ENCODE measurements around the gene CDK9.

CDK9 gene

DNA sequence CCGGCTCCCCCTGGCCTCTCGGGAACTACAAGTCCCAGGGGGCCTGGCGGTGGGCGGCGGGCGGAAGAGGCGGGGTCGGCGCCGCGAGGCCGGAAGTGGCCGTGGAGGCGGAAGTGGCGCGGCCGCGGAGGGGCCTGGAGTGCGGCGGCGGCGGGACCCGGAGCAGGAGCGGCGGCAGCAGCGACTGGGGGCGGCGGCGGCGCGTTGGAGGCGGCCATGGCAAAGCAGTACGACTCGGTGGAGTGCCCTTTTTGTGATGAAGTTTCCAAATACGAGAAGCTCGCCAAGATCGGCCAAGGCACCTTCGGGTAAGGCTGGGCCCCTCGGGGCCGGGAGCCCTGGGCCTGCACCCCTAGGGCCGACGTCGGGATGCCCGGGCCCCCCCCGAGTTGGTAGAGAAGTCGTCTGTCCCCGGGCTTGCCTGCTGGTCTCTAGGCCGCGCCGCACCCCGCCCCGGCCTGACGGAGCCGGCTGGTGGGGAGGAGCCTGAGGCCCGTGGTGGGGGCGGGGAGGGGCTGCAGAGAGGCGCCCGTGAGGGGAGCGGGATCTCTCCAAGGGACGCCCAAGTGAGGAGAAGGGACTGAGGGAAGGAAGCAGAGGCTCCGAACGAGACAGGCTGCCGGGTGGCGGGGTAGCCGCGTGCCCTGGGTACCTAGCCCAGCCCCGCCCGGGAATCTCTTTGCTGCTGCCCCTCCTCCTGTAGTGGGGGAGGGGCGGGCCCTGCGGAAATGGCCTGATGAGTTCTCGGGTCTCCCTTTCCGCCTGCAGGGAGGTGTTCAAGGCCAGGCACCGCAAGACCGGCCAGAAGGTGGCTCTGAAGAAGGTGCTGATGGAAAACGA, at the start of gene CDK9:
CDK9 (plus strand) TSS at position 102 of the 840 bp plus-strand sequence; CDS start at position 217, 115 bp downstream.
- TF ChIP-seq, protein P1, sequence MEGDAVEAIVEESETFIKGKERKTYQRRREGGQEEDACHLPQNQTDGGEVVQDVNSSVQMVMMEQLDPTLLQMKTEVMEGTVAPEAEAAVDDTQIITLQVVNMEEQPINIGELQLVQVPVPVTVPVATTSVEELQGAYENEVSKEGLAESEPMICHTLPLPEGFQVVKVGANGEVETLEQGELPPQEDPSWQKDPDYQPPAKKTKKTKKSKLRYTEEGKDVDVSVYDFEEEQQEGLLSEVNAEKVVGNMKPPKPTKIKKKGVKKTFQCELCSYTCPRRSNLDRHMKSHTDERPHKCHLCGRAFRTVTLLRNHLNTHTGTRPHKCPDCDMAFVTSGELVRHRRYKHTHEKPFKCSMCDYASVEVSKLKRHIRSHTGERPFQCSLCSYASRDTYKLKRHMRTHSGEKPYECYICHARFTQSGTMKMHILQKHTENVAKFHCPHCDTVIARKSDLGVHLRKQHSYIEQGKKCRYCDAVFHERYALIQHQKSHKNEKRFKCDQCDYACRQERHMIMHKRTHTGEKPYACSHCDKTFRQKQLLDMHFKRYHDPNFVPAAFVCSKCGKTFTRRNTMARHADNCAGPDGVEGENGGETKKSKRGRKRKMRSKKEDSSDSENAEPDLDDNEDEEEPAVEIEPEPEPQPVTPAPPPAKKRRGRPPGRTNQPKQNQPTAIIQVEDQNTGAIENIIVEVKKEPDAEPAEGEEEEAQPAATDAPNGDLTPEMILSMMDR (IDR thresholded peaks at IDR 0.05; ENCODE audit: low read depth, low read length) = no peak
- H3K4me3 ChIP-seq (ENCODE audit: low read depth, low read length) = peak within 1 kb of the TSS; percentile 91
- DNase-seq (ENCODE audit: low read depth, low spot score) = peak; percentile 92
- in situ Hi-C loops (cut with HindIII; ENCODE audit: low sequenced_read_pairs) = no loop called here

DNA sequence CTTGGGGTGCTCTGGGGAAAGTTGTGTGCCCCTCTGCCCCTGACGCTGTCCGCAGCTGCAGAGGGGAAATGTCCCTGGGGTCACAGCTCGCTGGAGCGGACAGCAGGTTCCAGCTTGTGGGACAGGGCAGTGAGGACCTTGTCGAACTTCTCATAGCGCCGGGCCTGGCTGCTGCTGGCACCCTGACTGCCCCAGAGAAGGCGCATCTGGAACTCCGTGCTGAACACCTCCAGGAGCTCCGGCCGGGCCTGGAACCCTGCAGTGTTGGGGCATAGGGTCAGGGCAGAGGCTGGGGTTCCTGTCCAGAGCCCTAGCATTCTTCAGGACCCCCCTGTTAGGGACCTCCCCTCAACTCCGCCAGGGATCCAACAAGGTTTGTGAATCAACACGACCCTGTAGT, 47.2 kb upstream of the CDK9 start:
- TF ChIP-seq, protein P1 (IDR thresholded peaks at IDR 0.05; ENCODE audit: low read depth, low read length) = no peak
- H3K4me3 ChIP-seq (ENCODE audit: low read depth, low read length) = no peak overlapping the region
- in situ Hi-C loops (cut with HindIII; ENCODE audit: low sequenced_read_pairs) = no loop called here
- DNase-seq (ENCODE audit: low read depth, low spot score) = no peak

DNA sequence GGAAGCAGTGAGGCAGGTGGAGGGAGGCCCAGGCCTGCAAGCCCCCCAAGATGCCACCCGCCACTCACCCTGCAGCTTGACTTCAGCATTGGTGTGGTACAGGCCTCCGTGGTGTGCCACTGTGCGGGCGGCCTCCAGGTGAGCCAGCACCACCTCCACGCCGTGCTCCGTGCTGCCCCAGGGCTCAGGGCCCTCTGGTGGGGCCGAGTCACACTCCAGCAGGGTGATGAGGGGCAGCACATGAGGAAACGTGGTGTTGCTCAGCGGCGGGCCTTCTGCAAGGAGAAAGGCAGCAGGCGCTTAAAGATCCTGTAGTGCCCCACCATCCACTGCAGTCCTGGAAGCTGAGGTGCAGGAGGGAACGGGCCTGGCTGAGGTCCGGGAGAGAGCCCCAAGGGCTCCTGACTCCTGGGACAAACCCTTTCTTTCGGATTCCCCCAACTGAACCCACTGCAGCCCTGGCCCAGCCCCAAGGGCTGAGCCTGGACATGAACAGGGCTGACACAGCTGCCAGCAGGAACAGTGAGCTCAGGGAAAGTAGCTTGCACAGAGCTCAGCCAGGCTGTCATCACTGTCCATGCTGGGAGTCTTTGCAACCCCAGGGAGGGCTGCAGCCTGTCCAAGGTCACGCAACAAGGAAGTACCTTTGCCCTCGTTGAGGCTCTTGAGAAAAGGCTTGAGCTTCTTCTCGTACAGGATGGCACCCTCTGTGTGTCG, 46.1 kb upstream of the CDK9 start:
- H3K4me3 ChIP-seq (ENCODE audit: low read depth, low read length) = no peak overlapping the region
- TF ChIP-seq, protein P1 (IDR thresholded peaks at IDR 0.05; ENCODE audit: low read depth, low read length) = no peak
- DNase-seq (ENCODE audit: low read depth, low spot score) = no peak
- in situ Hi-C loops (cut with HindIII; ENCODE audit: low sequenced_read_pairs) = no loop called here

DNA sequence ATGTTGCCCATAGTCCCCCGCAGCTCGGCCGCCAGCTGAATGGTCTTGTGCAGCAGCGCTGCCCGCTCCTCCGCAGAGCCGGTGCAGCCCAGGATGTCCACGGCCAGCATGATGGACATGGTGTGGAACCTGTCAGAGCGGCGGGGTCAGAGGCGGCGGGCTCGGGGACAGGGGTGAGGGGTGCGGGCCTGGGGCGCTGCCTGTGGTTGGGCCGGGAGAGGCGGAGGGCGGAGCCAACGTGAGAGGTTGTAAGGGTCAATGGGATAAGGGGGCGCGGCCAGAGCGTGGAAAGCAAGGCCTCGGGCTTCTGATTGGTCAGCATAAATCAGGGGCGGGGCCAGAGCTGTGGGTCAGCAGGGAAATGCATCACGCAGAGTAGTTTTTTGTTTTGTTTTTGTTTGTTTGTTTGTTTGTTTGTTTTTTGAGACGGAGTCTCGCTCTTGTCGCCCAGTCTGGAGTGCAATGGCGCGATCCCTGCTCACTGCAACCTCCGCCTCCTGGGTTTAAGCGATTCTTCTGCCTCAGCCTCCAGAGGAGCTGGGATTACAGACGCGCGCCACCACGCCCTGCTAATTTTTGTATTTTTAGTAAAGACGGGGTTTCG, 43.9 kb upstream of the CDK9 start:
- H3K4me3 ChIP-seq (ENCODE audit: low read depth, low read length) = peak overlapping the region; percentile 34
- in situ Hi-C loops (cut with HindIII; ENCODE audit: low sequenced_read_pairs) = no loop called here
- peak; percentile 37 for DNase-seq (ENCODE audit: low read depth, low spot score)
- TF ChIP-seq, protein P1 (IDR thresholded peaks at IDR 0.05; ENCODE audit: low read depth, low read length) = no peak

DNA sequence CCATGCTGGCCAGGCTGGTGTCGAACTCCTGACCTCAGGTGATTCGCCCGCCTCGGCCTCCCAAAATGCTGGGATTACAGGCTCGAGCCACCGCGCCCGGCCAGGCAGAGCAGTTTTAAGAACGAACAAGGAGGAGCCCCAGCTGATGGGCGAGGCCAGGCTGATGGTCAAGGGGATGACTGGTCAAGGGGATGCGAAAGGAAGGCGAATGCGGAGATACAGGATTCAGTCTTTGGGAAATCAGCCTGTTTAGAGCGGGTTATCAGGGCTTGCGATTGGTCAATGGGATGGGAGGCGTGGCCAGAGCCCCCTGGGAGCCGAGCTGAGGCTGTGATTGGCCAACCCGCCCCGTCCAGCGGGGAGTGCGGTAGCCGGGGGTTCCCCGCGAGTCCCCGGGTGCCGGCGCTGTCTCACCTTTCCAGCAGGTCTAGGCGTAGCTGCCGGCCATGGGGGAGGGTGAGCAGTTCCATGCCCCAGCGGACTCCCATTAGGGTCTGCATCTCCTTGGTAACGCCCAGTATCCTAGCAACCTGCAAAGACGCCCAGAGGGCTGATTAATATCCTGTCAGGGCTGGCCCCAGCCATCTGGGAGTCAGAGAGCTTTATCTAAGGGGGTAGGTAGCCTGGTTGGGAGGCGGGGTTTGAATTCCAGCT, 43.3 kb upstream of the CDK9 start:
- H3K4me3 ChIP-seq (ENCODE audit: low read depth, low read length) = peak overlapping the region; percentile 34
- TF ChIP-seq, protein P1 (IDR thresholded peaks at IDR 0.05; ENCODE audit: low read depth, low read length) = no peak
- in situ Hi-C loops (cut with HindIII; ENCODE audit: low sequenced_read_pairs) = no loop called here
- peak; percentile 55 for DNase-seq (ENCODE audit: low read depth, low spot score)
